ENCODE data around the gene C9orf152. TPM values are rescaled to one million over a fixed set of nuclear protein-coding genes. Genes with fewer than 3 reads are reported as not detected.

Gene C9orf152
- total and polyA plus RNA-seq, 9 of the 15 experiments (the other 6 are each of a cell fraction or from before 2014, with no cell fraction given): not detected

- no peak for TF ChIP-seq CHD4 (IDR thresholded peaks at IDR 0.05; ENCODE audit: insufficient read depth, insufficient replicate concordance, low read depth, low read length, poor library complexity, severe bottlenecking)
- TF ChIP-seq, protein P1, sequence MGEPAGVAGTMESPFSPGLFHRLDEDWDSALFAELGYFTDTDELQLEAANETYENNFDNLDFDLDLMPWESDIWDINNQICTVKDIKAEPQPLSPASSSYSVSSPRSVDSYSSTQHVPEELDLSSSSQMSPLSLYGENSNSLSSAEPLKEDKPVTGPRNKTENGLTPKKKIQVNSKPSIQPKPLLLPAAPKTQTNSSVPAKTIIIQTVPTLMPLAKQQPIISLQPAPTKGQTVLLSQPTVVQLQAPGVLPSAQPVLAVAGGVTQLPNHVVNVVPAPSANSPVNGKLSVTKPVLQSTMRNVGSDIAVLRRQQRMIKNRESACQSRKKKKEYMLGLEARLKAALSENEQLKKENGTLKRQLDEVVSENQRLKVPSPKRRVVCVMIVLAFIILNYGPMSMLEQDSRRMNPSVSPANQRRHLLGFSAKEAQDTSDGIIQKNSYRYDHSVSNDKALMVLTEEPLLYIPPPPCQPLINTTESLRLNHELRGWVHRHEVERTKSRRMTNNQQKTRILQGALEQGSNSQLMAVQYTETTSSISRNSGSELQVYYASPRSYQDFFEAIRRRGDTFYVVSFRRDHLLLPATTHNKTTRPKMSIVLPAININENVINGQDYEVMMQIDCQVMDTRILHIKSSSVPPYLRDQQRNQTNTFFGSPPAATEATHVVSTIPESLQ (CRISPR knock-in tag; IDR thresholded peaks at IDR 0.05): no peak
- TF ChIP-seq, protein P2, sequence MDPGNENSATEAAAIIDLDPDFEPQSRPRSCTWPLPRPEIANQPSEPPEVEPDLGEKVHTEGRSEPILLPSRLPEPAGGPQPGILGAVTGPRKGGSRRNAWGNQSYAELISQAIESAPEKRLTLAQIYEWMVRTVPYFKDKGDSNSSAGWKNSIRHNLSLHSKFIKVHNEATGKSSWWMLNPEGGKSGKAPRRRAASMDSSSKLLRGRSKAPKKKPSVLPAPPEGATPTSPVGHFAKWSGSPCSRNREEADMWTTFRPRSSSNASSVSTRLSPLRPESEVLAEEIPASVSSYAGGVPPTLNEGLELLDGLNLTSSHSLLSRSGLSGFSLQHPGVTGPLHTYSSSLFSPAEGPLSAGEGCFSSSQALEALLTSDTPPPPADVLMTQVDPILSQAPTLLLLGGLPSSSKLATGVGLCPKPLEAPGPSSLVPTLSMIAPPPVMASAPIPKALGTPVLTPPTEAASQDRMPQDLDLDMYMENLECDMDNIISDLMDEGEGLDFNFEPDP (CRISPR knock-in tag; IDR thresholded peaks at IDR 0.05): no peak
- TF ChIP-seq FUS (optimal IDR thresholded peaks at IDR 0.05; ENCODE audit: low read depth, low read length): no peak
- no peak for TF ChIP-seq ZNF436 (CRISPR knock-in tag; IDR thresholded peaks at IDR 0.05)
- no peak for TF ChIP-seq SMAD4 (CRISPR knock-in tag; conservative IDR thresholded peaks at IDR 0.05)
- no peak for TF ChIP-seq ZNF395 (CRISPR knock-in tag; IDR thresholded peaks at IDR 0.05)
- no peak for TF ChIP-seq RFX5 (IDR thresholded peaks at IDR 0.05; ENCODE audit: low read depth, low read length)
These were observed 41.6 kb upstream of the C9orf152 start (continued) for GRCh38 chr9:110249603-110250002.

Data from K562 (cell line).